HCT116 (cell line): Measurements from ENCODE around the gene CDX1. TPM values are rescaled to one million over a fixed set of nuclear protein-coding genes. Genes with fewer than 3 reads are reported as not detected.

Experiments used
- ATAC-seq: fragments of 200-7000 bp; cut with Tn5 transposase; 2 replicates; pipeline ENCODE4 v1.9.1; 2020; ENCODE audit warnings: mild to moderate bottlenecking, moderate library complexity
- BruUV-seq: library from RNA; stranded (reverse); fragments of 400-500 nt; replicated peaks from 2 replicates; lab custom pipeline; 2021; lab: Mats Ljungman, UMichigan
- CTCF ChIA-PET: fragments of 300-600 bp; sonication (Branson Sonifier 250); formaldehyde crosslinking; loops from one replicate; lab custom pipeline; 2021; ENCODE audit warnings: antibody characterized with exemption; lab: Charles Lee
- POLR2A ChIA-PET: fragments of 300-600, 350-600 bp; sonication (Branson Sonifier 250); formaldehyde crosslinking; loops from one replicate; lab custom pipeline; 2021; ENCODE audit warnings: antibody characterized with exemption; lab: Charles Lee
- RAD21 ChIA-PET, 2 experiments: fragments of 300-600 bp; sonication (Branson Sonifier 250); formaldehyde crosslinking; loops; one replicate each; lab custom pipeline; 2023; ENCODE audit warnings: low total read pairs in 2 of 2; ENCODE audit not compliant: uncharacterized antibody in 2 of 2, unreplicated experiment in 2 of 2, low non-redundant PET in 1 of 2; lab: Charles Lee
- DNase-seq: peaks from one replicate; pipeline ENCODE4 v3.0.0-alpha.2; 2010; ENCODE audit warnings: low read depth, low spot score
- H2AFZ ChIP-seq: fragments of 200-600 bp; shearing (Covaris generic), sonication (generic); 2 replicates; pipeline ENCODE4 v1.6.1; 2017; ENCODE audit warnings: low read depth, mixed run types, mixed read lengths, antibody characterized with exemption, low read length; ENCODE audit not compliant: poor library complexity, severe bottlenecking
- H3K27ac ChIP-seq: 2 replicates; pipeline ENCODE4 v1.5.1; 2012; ENCODE audit warnings: low read depth, low read length
- H3K27me3 ChIP-seq: fragments of 200-600 bp; sonication (generic); 2 replicates; pipeline ENCODE4 v1.6.1; 2016; ENCODE audit warnings: mixed run types, low read length, mixed read lengths; ENCODE audit not compliant: insufficient read depth
- H3K36me3 ChIP-seq, 2 experiments: fragments of 200-500 bp in 1 of 2; fragments of 200-600 bp in 1 of 2; sonication (Bioruptor generic) in 1 of 2; sonication (generic) in 1 of 2; 2 replicates each; pipeline versions ENCODE4 v1.5.1 to v1.6.1; 2014 to 2016; ENCODE audit warnings: low read length in 2 of 2, inconsistent platforms in 1 of 2, mixed read lengths in 1 of 2, mixed run types in 1 of 2; ENCODE audit not compliant: insufficient read depth in 2 of 2, control insufficient read depth in 1 of 2
- H3K4me1 ChIP-seq, 2 experiments: fragments of 200-600 bp in 1 of 2; sonication (generic) in 1 of 2; 2 replicates each; pipeline versions ENCODE4 v1.5.1 to v1.6.1; 2012 to 2017; ENCODE audit warnings: low read length in 2 of 2, inconsistent platforms in 1 of 2, mild to moderate bottlenecking in 1 of 2, mixed read lengths in 1 of 2, mixed run types in 1 of 2, moderate library complexity in 1 of 2; ENCODE audit not compliant: insufficient read depth in 2 of 2, control insufficient read depth in 1 of 2
- H3K4me2 ChIP-seq: fragments of 200-600 bp; sonication (generic); 2 replicates; pipeline ENCODE4 v1.6.1; 2017; ENCODE audit warnings: mixed run types, low read length, mixed read lengths
- H3K4me3 ChIP-seq, 2 experiments: fragments of 200-600 bp in 1 of 2; sonication (generic) in 1 of 2; replicated peaks in 1 of 2; 2 replicates each; pipeline ENCODE4 v1.5.1; 2011 to 2016; ENCODE audit warnings: low read length in 2 of 2, control low read depth in 1 of 2, low read depth in 1 of 2, mild to moderate bottlenecking in 1 of 2, mixed read lengths in 1 of 2, mixed run types in 1 of 2
- H3K79me2 ChIP-seq: fragments of 200-600 bp; sonication (generic); 2 replicates; pipeline ENCODE4 v1.6.1; 2017; ENCODE audit warnings: mild to moderate bottlenecking, mixed run types, low read length, moderate library complexity, mixed read lengths; ENCODE audit not compliant: insufficient read depth
- H3K9ac ChIP-seq: fragments of 200-600 bp; sonication (generic); 2 replicates; pipeline ENCODE4 v1.6.1; 2016; ENCODE audit warnings: low read length, mixed read lengths
- H3K9me2 ChIP-seq: fragments of 200-600 bp; sonication (generic), shearing (Covaris generic); 2 replicates; pipeline ENCODE4 v1.6.1; 2017; ENCODE audit warnings: mixed run types, mild to moderate bottlenecking, moderate library complexity; ENCODE audit not compliant: insufficient read depth
- H3K9me3 ChIP-seq, 2 experiments: fragments of 200-500 bp in 1 of 2; fragments of 200-600 bp in 1 of 2; sonication (Bioruptor generic) in 1 of 2; sonication (generic) in 1 of 2; 2 replicates each; pipeline ENCODE4 v1.6.1; 2014 to 2017; ENCODE audit warnings: low read length in 2 of 2, mixed read lengths in 2 of 2, inconsistent platforms in 1 of 2, low read depth in 1 of 2, mild to moderate bottlenecking in 1 of 2, mixed run types in 1 of 2, moderate library complexity in 1 of 2; ENCODE audit not compliant: control insufficient read depth in 1 of 2, insufficient read depth in 1 of 2
- H4K20me1 ChIP-seq: fragments of 200-600 bp; sonication (generic), shearing (Covaris generic); 2 replicates; pipeline ENCODE4 v1.6.1; 2017; ENCODE audit warnings: mixed run types, mild to moderate bottlenecking, moderate library complexity; ENCODE audit not compliant: insufficient read depth
- CBX3 ChIP-seq: IDR thresholded peaks from 2 replicates; pipeline ENCODE4 v1.6.1; 2012; ENCODE audit warnings: low read depth
- EGR1 ChIP-seq: IDR thresholded peaks from 2 replicates; pipeline ENCODE4 v1.6.1; 2012; ENCODE audit warnings: low read depth
- ELF1 ChIP-seq: IDR thresholded peaks from 2 replicates; pipeline ENCODE4 v1.6.1; 2012; ENCODE audit warnings: low read depth, borderline replicate concordance
- EZH2 ChIP-seq: fragments of 200-600 bp; sonication (generic); IDR thresholded peaks from 2 replicates; pipeline ENCODE4 v1.6.1; 2017; ENCODE audit warnings: antibody characterized with exemption, mixed run types
- EZH2phosphoT487 ChIP-seq: fragments of 200-600 bp; IDR thresholded peaks from 2 replicates; pipeline ENCODE4 v1.6.1; 2018; ENCODE audit warnings: antibody characterized with exemption, borderline replicate concordance
- FOSL1 ChIP-seq: IDR thresholded peaks from 2 replicates; pipeline ENCODE4 v1.6.1; 2012; ENCODE audit warnings: low read depth
- JUND ChIP-seq: IDR thresholded peaks from 2 replicates; pipeline ENCODE4 v1.6.1; 2012
- POLR2A ChIP-seq: IDR thresholded peaks from 2 replicates; pipeline ENCODE4 v1.7.0; 2011; ENCODE audit warnings: borderline replicate concordance; ENCODE audit not compliant: insufficient read depth, insufficient read length; ENCODE audit errors: extremely low read depth
- POLR2AphosphoS5 ChIP-seq: IDR thresholded peaks from 2 replicates; pipeline ENCODE4 v1.6.1; 2011; ENCODE audit warnings: mild to moderate bottlenecking, low read depth, low read length, moderate library complexity
- SP1 ChIP-seq: IDR thresholded peaks from 2 replicates; pipeline ENCODE4 v1.6.1; 2012; ENCODE audit warnings: low read depth
- SRF ChIP-seq: IDR thresholded peaks from 2 replicates; pipeline ENCODE4 v1.6.1; 2012; ENCODE audit warnings: low read depth
- TCF7L2 ChIP-seq: IDR thresholded peaks from 2 replicates; pipeline ENCODE4 v1.7.0; 2011; ENCODE audit warnings: borderline replicate concordance, inconsistent platforms; ENCODE audit not compliant: insufficient read depth, insufficient read length; ENCODE audit errors: extremely low read depth
- YY1 ChIP-seq: IDR thresholded peaks from 2 replicates; pipeline ENCODE4 v1.6.1; 2011; ENCODE audit warnings: low read length, low read depth, moderate library complexity, mild to moderate bottlenecking; ENCODE audit not compliant: insufficient replicate concordance; ENCODE audit errors: extremely low read depth
- ZFX ChIP-seq: fragments of 450-650 bp; IDR thresholded peaks from 2 replicates; pipeline ENCODE4 v1.6.1; 2017
- ZNF274 ChIP-seq: fragments of 200-500 bp; sonication (Bioruptor generic); IDR thresholded peaks from 2 replicates; pipeline ENCODE4 v1.6.1; 2014; ENCODE audit warnings: mild to moderate bottlenecking, low read depth, low read length, inconsistent platforms
- intact Hi-C: fragments of 100-400 bp; cut with micrococcal nuclease; formaldehyde crosslinking; loops from 2 replicates; pipeline ENCODE4 v1.10.0; 2022
- total RNA-seq: library from RNA; stranded (reverse); gene quantifications from one replicate; pipeline ENCODE4 v1.2.1, GENCODE V29; 2021; ENCODE audit not compliant: unreplicated experiment
- TF ChIP-seq, protein P1 (sequence below): IDR thresholded peaks from 2 replicates; pipeline ENCODE4 v1.6.1; 2012
- TF ChIP-seq, protein P2 (sequence below): IDR thresholded peaks from 2 replicates; pipeline ENCODE4 v1.6.1; 2011; ENCODE audit warnings: mild to moderate bottlenecking, low read length, moderate library complexity; ENCODE audit not compliant: insufficient replicate concordance; ENCODE audit errors: extremely low read depth
- TF ChIP-seq, protein P3 (sequence below): IDR thresholded peaks from 2 replicates; pipeline ENCODE4 v1.6.1; 2012; ENCODE audit warnings: low read depth
- TF ChIP-seq, protein P4 (sequence below): IDR thresholded peaks from 2 replicates; pipeline ENCODE4 v1.6.1; 2012
- TF ChIP-seq, protein P5 (sequence below), 3 experiments: fragments of 200-600 bp in 1 of 3; sonication (generic) in 1 of 3; IDR thresholded peaks in 2 of 3; conservative IDR thresholded peaks in 1 of 3; 2 replicates each; pipeline ENCODE4 v1.5.1; 2012 to 2017; ENCODE audit warnings: low read depth in 2 of 3, low read length in 2 of 3, antibody characterized with exemption in 1 of 3, borderline replicate concordance in 1 of 3, control low read depth in 1 of 3, mild to moderate bottlenecking in 1 of 3, mixed read lengths in 1 of 3, mixed run types in 1 of 3, moderate library complexity in 1 of 3; ENCODE audit not compliant: insufficient read depth in 1 of 3

Gene CDX1
- total RNA-seq, 1 experiment from 2014 or later = not detected

DNA sequence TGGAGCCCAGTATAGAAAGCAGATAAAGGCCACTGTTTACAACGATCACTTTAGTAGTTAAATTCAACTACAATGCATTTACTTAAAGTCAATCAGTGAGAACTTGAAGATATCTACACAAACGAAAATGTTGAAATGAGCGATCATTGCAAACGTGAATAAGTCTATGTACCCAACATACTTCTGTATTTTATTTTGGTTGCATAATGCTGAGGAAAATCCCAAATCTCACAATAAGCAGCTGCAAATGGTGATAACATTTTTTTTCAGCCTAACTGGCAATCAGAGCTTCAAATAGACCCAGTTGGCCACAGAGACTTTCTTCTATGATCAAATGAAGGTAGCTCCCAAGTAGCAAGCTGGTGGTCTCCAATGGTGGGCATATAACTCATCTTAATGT, 43.0 kb upstream of the CDX1 start:
- POLR2A ChIA-PET = no interaction called here

More for the DNA sequence above, 43.0 kb upstream of the CDX1 start:
- H3K79me2 ChIP-seq = no peaks in the 10 kb centered on the region
- intact Hi-C loops = loop anchor here (2.0 kb wide), 2 partner anchors 123 to 289 kb away; partner anchors contain the start of genes HMGXB3 and TIGD6
- H3K4me2 ChIP-seq = no peak overlapping the region
- DNase-seq (no peak), ATAC-seq (no peak)
- RAD21 ChIA-PET = no interaction called here
- no peak overlapping the region for H2AFZ ChIP-seq
- no peaks in the 10 kb centered on the region for H3K9me3 ChIP-seq
- peaks cover 4 to 9% of the 10 kb centered on the region in 2 experiments; a peak in 3 of 4 replicates for H3K4me1 ChIP-seq
- no peaks in the 10 kb centered on the region for H3K36me3 ChIP-seq
- H3K9me2 ChIP-seq = no peaks in the 10 kb centered on the region
- H3K4me3 ChIP-seq = no peak overlapping the region
- no TSS peak for BruUV-seq
- TF ChIP-seq, protein P1, sequence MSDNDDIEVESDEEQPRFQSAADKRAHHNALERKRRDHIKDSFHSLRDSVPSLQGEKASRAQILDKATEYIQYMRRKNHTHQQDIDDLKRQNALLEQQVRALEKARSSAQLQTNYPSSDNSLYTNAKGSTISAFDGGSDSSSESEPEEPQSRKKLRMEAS = no peak
- no peak for TF ChIP-seq YY1
- TF ChIP-seq, protein P2, sequence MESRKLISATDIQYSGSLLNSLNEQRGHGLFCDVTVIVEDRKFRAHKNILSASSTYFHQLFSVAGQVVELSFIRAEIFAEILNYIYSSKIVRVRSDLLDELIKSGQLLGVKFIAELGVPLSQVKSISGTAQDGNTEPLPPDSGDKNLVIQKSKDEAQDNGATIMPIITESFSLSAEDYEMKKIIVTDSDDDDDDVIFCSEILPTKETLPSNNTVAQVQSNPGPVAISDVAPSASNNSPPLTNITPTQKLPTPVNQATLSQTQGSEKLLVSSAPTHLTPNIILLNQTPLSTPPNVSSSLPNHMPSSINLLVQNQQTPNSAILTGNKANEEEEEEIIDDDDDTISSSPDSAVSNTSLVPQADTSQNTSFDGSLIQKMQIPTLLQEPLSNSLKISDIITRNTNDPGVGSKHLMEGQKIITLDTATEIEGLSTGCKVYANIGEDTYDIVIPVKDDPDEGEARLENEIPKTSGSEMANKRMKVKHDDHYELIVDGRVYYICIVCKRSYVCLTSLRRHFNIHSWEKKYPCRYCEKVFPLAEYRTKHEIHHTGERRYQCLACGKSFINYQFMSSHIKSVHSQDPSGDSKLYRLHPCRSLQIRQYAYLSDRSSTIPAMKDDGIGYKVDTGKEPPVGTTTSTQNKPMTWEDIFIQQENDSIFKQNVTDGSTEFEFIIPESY = no peak
- TF ChIP-seq SP1 = no peak
- TF ChIP-seq SRF = no peak
- TF ChIP-seq CBX3 = no peak
- TF ChIP-seq, protein P3, sequence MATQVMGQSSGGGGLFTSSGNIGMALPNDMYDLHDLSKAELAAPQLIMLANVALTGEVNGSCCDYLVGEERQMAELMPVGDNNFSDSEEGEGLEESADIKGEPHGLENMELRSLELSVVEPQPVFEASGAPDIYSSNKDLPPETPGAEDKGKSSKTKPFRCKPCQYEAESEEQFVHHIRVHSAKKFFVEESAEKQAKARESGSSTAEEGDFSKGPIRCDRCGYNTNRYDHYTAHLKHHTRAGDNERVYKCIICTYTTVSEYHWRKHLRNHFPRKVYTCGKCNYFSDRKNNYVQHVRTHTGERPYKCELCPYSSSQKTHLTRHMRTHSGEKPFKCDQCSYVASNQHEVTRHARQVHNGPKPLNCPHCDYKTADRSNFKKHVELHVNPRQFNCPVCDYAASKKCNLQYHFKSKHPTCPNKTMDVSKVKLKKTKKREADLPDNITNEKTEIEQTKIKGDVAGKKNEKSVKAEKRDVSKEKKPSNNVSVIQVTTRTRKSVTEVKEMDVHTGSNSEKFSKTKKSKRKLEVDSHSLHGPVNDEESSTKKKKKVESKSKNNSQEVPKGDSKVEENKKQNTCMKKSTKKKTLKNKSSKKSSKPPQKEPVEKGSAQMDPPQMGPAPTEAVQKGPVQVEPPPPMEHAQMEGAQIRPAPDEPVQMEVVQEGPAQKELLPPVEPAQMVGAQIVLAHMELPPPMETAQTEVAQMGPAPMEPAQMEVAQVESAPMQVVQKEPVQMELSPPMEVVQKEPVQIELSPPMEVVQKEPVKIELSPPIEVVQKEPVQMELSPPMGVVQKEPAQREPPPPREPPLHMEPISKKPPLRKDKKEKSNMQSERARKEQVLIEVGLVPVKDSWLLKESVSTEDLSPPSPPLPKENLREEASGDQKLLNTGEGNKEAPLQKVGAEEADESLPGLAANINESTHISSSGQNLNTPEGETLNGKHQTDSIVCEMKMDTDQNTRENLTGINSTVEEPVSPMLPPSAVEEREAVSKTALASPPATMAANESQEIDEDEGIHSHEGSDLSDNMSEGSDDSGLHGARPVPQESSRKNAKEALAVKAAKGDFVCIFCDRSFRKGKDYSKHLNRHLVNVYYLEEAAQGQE = no peak
- no peak for TF ChIP-seq ZNF274
- no peak for TF ChIP-seq ZFX
- no peak for TF ChIP-seq POLR2AphosphoS5
- TF ChIP-seq FOSL1 = no peak
- TF ChIP-seq POLR2A = no peak
- TF ChIP-seq EZH2 = no peak
- no peak for TF ChIP-seq EZH2phosphoT487
- no peak for TF ChIP-seq EGR1
- no peak for TF ChIP-seq TCF7L2
- TF ChIP-seq ELF1 = no peak
- TF ChIP-seq, protein P4, sequence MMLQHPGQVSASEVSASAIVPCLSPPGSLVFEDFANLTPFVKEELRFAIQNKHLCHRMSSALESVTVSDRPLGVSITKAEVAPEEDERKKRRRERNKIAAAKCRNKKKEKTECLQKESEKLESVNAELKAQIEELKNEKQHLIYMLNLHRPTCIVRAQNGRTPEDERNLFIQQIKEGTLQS = no peak
- TF ChIP-seq, protein P5, sequence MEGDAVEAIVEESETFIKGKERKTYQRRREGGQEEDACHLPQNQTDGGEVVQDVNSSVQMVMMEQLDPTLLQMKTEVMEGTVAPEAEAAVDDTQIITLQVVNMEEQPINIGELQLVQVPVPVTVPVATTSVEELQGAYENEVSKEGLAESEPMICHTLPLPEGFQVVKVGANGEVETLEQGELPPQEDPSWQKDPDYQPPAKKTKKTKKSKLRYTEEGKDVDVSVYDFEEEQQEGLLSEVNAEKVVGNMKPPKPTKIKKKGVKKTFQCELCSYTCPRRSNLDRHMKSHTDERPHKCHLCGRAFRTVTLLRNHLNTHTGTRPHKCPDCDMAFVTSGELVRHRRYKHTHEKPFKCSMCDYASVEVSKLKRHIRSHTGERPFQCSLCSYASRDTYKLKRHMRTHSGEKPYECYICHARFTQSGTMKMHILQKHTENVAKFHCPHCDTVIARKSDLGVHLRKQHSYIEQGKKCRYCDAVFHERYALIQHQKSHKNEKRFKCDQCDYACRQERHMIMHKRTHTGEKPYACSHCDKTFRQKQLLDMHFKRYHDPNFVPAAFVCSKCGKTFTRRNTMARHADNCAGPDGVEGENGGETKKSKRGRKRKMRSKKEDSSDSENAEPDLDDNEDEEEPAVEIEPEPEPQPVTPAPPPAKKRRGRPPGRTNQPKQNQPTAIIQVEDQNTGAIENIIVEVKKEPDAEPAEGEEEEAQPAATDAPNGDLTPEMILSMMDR (IDR thresholded peaks at IDR 0.05 in 2 of 3, conservative IDR thresholded peaks at IDR 0.05 in 1 of 3; ENCODE audit: borderline replicate concordance in 1 of 3, insufficient read depth in 1 of 3, low read depth in 2 of 3, low read length in 2 of 3) = no peak
- no peak for TF ChIP-seq JUND
- H4K20me1 ChIP-seq = no peaks in the 10 kb centered on the region
- H3K27ac ChIP-seq = no peak overlapping the region
- CTCF ChIA-PET = interaction anchor here (0.6 kb wide), 1 partner anchor 290 kb away, joined by 3 read pairs; no protein-coding TSS in a partner anchor
- H3K9ac ChIP-seq = no peak overlapping the region
- H3K27me3 ChIP-seq = no peaks in the 10 kb centered on the region
